Measurements from ENCODE around the gene PRDX1. TPM values are rescaled to one million over a fixed set of nuclear protein-coding genes. Genes with fewer than 3 reads are reported as not detected.

PRDX1 gene
- polyA plus RNA-seq, 3 donors, result 116 to 362 (median 294) TPM

- no peak for TF ChIP-seq CTCF (IDR thresholded peaks at IDR 0.05)
- H3K4me3 ChIP-seq (replicated peaks in 1 of 3; ENCODE audit: low read depth in 2 of 3, low read length in 3 of 3), result no peak overlapping the region
- Mint-ChIP-seq H3K27ac (peak overlapping the region in 4 of 7 donors; percentile 10 to 63 (median 49)), H3K4me3 (no peak overlapping the region), H3K36me3 (peaks cover 60 to 78% of the 10 kb centered on the region in 2 donors), H3K9me3 (no peaks in the 10 kb centered on the region), H3K4me1 (peaks cover 13% of the 10 kb centered on the region), H3K27me3 (ENCODE audit: low read depth in 3 of 3) (peaks cover 0 to 1% (median 0%) of the 10 kb centered on the region in 3 donors)
- WGBS (ENCODE audit: insufficient coverage), result 98% methylated on average over 4 of the region's 4 CpGs
- intact Hi-C loops (cut with micrococcal nuclease), result no loop called here
- H3K27ac ChIP-seq (ENCODE audit: low read depth in 1 of 2, low read length in 2 of 2), result peak overlapping the region in 1 of 2 donors; percentile 56
- H3K9ac ChIP-seq (ENCODE audit: insufficient read depth, low read length, poor library complexity, severe bottlenecking), result no peak overlapping the region
- no peak overlapping the region for H3K4me2 ChIP-seq (replicated peaks; ENCODE audit: extremely low read depth, low read length, poor library complexity, severe bottlenecking)
- no peak overlapping the region for H2AFZ ChIP-seq (ENCODE audit: insufficient read depth, low read depth, low read length, poor library complexity, severe bottlenecking)
- DNase-seq, result no peak
- peaks cover 65 to 76% of the 10 kb centered on the region in 2 donors for H3K36me3 ChIP-seq (replicated peaks in 1 of 2; ENCODE audit: control insufficient read depth in 1 of 2, insufficient read depth in 2 of 2, low read length in 2 of 2)
- H4K20me1 ChIP-seq (ENCODE audit: insufficient read depth, low read length), result peaks cover 44% of the 10 kb centered on the region
- no peaks in the 10 kb centered on the region for H3K9me3 ChIP-seq (replicated peaks in 1 of 2; ENCODE audit: control insufficient read depth in 1 of 2, insufficient read depth in 1 of 2, low read length in 2 of 2)
- peaks cover 4 to 6% of the 10 kb centered on the region in 2 donors for H3K4me1 ChIP-seq (ENCODE audit: control insufficient read depth in 1 of 2, insufficient read depth in 2 of 2, low read length in 2 of 2)
- peaks cover 5% of the 10 kb centered on the region for H3K79me2 ChIP-seq (ENCODE audit: insufficient read depth, low read length)
- H3K27me3 ChIP-seq (ENCODE audit: control insufficient read depth in 2 of 2, insufficient read depth in 2 of 2, low read length in 2 of 2), result no peaks in the 10 kb centered on the region
Measured at GRCh38 chr1:45568421-45568820, 46.7 kb upstream of the PRDX1 start.

GRCh38 chr1:45567911-45568310, 46.2 kb upstream of the PRDX1 start:
- Histone ChIP-seq H3K4me2 (replicated peaks; ENCODE audit: extremely low read depth, low read length, poor library complexity, severe bottlenecking) (no peak overlapping the region), H3K79me2 (ENCODE audit: insufficient read depth, low read length) (peaks cover 5% of the 10 kb centered on the region), H3K36me3 (replicated peaks in 1 of 2; ENCODE audit: control insufficient read depth in 1 of 2, insufficient read depth in 2 of 2, low read length in 2 of 2) (peaks cover 69 to 81% of the 10 kb centered on the region in 2 donors), H3K27me3 (ENCODE audit: control insufficient read depth in 2 of 2, insufficient read depth in 2 of 2, low read length in 2 of 2) (no peaks in the 10 kb centered on the region), H3K9ac (ENCODE audit: insufficient read depth, low read length, poor library complexity, severe bottlenecking) (no peak overlapping the region), H3K4me1 (ENCODE audit: control insufficient read depth in 1 of 2, insufficient read depth in 2 of 2, low read length in 2 of 2) (peaks cover 4 to 6% of the 10 kb centered on the region in 2 donors), H3K9me3 (replicated peaks in 1 of 2; ENCODE audit: control insufficient read depth in 1 of 2, insufficient read depth in 1 of 2, low read length in 2 of 2) (no peaks in the 10 kb centered on the region), H4K20me1 (ENCODE audit: insufficient read depth, low read length) (peaks cover 44% of the 10 kb centered on the region), H3K27ac (ENCODE audit: low read depth in 1 of 2, low read length in 2 of 2) (no peak overlapping the region), H2AFZ (ENCODE audit: insufficient read depth, low read depth, low read length, poor library complexity, severe bottlenecking) (no peak overlapping the region), H3K4me3 (replicated peaks in 1 of 3; ENCODE audit: low read depth in 2 of 3, low read length in 3 of 3) (no peak overlapping the region)
- H3K27me3 Mint-ChIP-seq (ENCODE audit: low read depth in 3 of 3), result peaks cover 0 to 1% (median 0%) of the 10 kb centered on the region in 3 donors
- no peak for TF ChIP-seq CTCF (IDR thresholded peaks at IDR 0.05)
- intact Hi-C loops (cut with micrococcal nuclease), result no loop called here
- no peak overlapping the region for H3K4me3 Mint-ChIP-seq
- peaks cover 13% of the 10 kb centered on the region for H3K4me1 Mint-ChIP-seq
- DNase-seq, result no peak
- peak overlapping the region in 3 of 7 donors; percentile 10 to 58 (median 37) for H3K27ac Mint-ChIP-seq
- 97% methylated on average over 6 of the region's 7 CpGs for WGBS (ENCODE audit: insufficient coverage)
- H3K36me3 Mint-ChIP-seq, result peaks cover 62 to 80% of the 10 kb centered on the region in 2 donors
- H3K9me3 Mint-ChIP-seq, result no peaks in the 10 kb centered on the region
